Astrocyte (in vitro differentiated cells and primary cell): ENCODE measurements around the gene WNT9B. TPM values are rescaled to one million over a fixed set of nuclear protein-coding genes. Genes with fewer than 3 reads are reported as not detected.

Source experiments
- DNase-seq: peaks from one replicate; pipeline ENCODE4 v3.0.0-alpha.2; 2010; ENCODE audit warnings: low read depth
- FAIRE-seq: peaks from 2 replicates; lab custom pipeline; 2011; peaks lifted over from hg19 to GRCh38; lab: Jason Lieb, UNC
- H2AFZ ChIP-seq: 2 replicates; pipeline ENCODE4 v1.6.0; 2012; ENCODE audit warnings: low read depth, low read length, inconsistent platforms
- H3K27ac ChIP-seq: 2 replicates; pipeline ENCODE4 v1.5.1; 2011; ENCODE audit warnings: low read depth, low read length, inconsistent platforms
- H3K27me3 ChIP-seq: 2 replicates; pipeline ENCODE4 v1.6.0; 2011; ENCODE audit warnings: low read length, inconsistent platforms; ENCODE audit not compliant: insufficient read depth
- H3K36me3 ChIP-seq: 2 replicates; pipeline ENCODE4 v1.5.1; 2011; ENCODE audit warnings: low read length, inconsistent platforms; ENCODE audit not compliant: insufficient read depth
- H3K4me1 ChIP-seq: 2 replicates; pipeline ENCODE4 v1.5.1; 2011; ENCODE audit warnings: low read length, inconsistent platforms; ENCODE audit not compliant: insufficient read depth
- H3K4me2 ChIP-seq: 2 replicates; pipeline ENCODE4 v1.6.0; 2012; ENCODE audit warnings: low read length, inconsistent platforms
- H3K4me3 ChIP-seq: 2 replicates; pipeline ENCODE4 v1.5.1; 2011; ENCODE audit warnings: low read depth, mild to moderate bottlenecking, low read length, inconsistent platforms; ENCODE audit not compliant: insufficient read depth
- H3K79me2 ChIP-seq: 2 replicates; pipeline ENCODE4 v1.6.0; 2012; ENCODE audit warnings: mild to moderate bottlenecking, low read length, inconsistent platforms; ENCODE audit not compliant: insufficient read depth
- H3K9ac ChIP-seq: 2 replicates; pipeline ENCODE4 v1.6.0; 2012; ENCODE audit warnings: mild to moderate bottlenecking, low read length, inconsistent platforms
- H3K9me3 ChIP-seq: 2 replicates; pipeline ENCODE4 v1.5.1; 2012; ENCODE audit warnings: low read depth, mild to moderate bottlenecking, low read length, inconsistent platforms; ENCODE audit not compliant: insufficient read depth
- H4K20me1 ChIP-seq: 2 replicates; pipeline ENCODE4 v1.6.0; 2012; ENCODE audit warnings: low read length, inconsistent platforms; ENCODE audit not compliant: insufficient read depth
- H3K27ac Mint-ChIP-seq: one replicate; pipeline ENCODE4 v1.8.0; 2021; ENCODE audit warnings: mild to moderate bottlenecking, mixed read lengths; ENCODE audit not compliant: unreplicated experiment
- H3K27me3 Mint-ChIP-seq: one replicate; pipeline ENCODE4 v1.8.0; 2021; ENCODE audit warnings: low read depth, mixed read lengths; ENCODE audit not compliant: unreplicated experiment
- H3K36me3 Mint-ChIP-seq: one replicate; pipeline ENCODE4 v1.8.0; 2021; ENCODE audit warnings: low read depth, mixed read lengths; ENCODE audit not compliant: unreplicated experiment
- H3K4me1 Mint-ChIP-seq: one replicate; pipeline ENCODE4 v1.8.0; 2021; ENCODE audit warnings: low read depth, mixed read lengths; ENCODE audit not compliant: unreplicated experiment
- H3K4me3 Mint-ChIP-seq: one replicate; pipeline ENCODE4 v1.8.0; 2021; ENCODE audit warnings: mild to moderate bottlenecking, moderate library complexity, mixed read lengths; ENCODE audit not compliant: unreplicated experiment
- H3K9me3 Mint-ChIP-seq: one replicate; pipeline ENCODE4 v1.8.0; 2021; ENCODE audit warnings: mild to moderate bottlenecking, mixed read lengths; ENCODE audit not compliant: unreplicated experiment
- EZH2 ChIP-seq: IDR thresholded peaks from 2 replicates; pipeline ENCODE4 v1.6.1; 2012; ENCODE audit warnings: mild to moderate bottlenecking, low read length, inconsistent platforms; ENCODE audit not compliant: insufficient read depth
- total RNA-seq: library from RNA; stranded (reverse); gene quantifications from 2 replicates; pipeline ENCODE4 v1.2.1, GENCODE V29; 2021
- TF ChIP-seq, protein P1 (sequence below): IDR thresholded peaks from 2 replicates; pipeline ENCODE4 v1.5.1; 2011; ENCODE audit warnings: low read depth, mild to moderate bottlenecking, inconsistent platforms, low read length, moderate library complexity; ENCODE audit not compliant: insufficient read depth

The WNT9B gene
- total RNA-seq, 1 donor from 2014 or later = 0.48 TPM

DNA sequence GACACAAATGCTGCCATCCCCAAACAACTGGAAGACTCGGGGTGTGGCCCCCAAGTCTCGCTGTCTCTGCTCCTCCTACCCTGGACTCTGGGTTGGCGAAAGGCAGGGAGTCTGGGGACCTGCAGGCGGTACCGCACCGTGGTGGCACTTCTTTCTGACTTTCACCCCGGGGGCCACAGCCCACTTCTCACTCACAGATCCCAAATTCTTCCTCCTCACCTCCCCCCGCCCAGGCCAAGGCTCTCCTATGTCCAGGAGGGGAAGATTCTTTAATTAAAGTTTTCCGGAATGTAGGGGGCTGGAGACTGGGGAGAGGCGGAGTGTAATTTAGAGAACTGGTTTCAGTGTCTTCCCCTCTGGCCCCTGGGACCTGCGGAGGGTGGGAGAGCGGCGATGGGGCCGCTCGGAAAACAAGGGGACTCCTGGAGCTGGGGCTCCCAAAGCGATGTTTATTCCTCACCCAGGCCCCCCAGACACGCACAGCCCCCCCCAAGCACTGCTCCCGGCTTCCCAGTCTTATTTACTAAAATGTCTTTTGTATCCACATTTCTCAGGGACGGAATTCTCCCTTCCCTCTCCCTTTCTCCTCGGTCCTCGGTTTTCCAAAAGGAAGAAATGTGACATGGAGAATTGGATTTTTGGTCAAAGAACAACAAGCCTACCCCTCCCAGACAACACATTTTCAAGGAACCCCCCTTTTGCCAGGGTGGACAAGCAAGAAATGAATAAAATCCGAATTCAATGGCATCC is 34.1 kb upstream of the WNT9B start:
- Histone ChIP-seq H3K9me3 (no peaks in the 10 kb centered on the region), H3K4me3 (no peak overlapping the region), H3K27me3 (peaks cover 65% of the 10 kb centered on the region), H3K4me2 (no peak overlapping the region), H3K79me2 (no peaks in the 10 kb centered on the region), H3K4me1 (peaks cover 6% of the 10 kb centered on the region), H3K36me3 (no peaks in the 10 kb centered on the region), H4K20me1 (no peaks in the 10 kb centered on the region), H2AFZ (no peak overlapping the region), H3K9ac (no peak overlapping the region), H3K27ac (no peak overlapping the region)
- DNase-seq (no peak), FAIRE-seq (no peak)
- Mint-ChIP-seq H3K36me3 (peaks cover 2% of the 10 kb centered on the region), H3K4me3 (no peak overlapping the region), H3K9me3 (peaks cover 3% of the 10 kb centered on the region), H3K27ac (no peak overlapping the region), H3K27me3 (peaks cover 66% of the 10 kb centered on the region), H3K4me1 (peaks cover 8% of the 10 kb centered on the region)
- TF ChIP-seq, protein P1, sequence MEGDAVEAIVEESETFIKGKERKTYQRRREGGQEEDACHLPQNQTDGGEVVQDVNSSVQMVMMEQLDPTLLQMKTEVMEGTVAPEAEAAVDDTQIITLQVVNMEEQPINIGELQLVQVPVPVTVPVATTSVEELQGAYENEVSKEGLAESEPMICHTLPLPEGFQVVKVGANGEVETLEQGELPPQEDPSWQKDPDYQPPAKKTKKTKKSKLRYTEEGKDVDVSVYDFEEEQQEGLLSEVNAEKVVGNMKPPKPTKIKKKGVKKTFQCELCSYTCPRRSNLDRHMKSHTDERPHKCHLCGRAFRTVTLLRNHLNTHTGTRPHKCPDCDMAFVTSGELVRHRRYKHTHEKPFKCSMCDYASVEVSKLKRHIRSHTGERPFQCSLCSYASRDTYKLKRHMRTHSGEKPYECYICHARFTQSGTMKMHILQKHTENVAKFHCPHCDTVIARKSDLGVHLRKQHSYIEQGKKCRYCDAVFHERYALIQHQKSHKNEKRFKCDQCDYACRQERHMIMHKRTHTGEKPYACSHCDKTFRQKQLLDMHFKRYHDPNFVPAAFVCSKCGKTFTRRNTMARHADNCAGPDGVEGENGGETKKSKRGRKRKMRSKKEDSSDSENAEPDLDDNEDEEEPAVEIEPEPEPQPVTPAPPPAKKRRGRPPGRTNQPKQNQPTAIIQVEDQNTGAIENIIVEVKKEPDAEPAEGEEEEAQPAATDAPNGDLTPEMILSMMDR = no peak
- TF ChIP-seq EZH2 = peak; percentile 87

- Histone ChIP-seq H3K79me2 (no peaks in the 10 kb centered on the region), H3K9ac (no peak overlapping the region), H2AFZ (no peak overlapping the region), H4K20me1 (no peaks in the 10 kb centered on the region), H3K4me3 (no peak overlapping the region), H3K9me3 (no peaks in the 10 kb centered on the region), H3K27me3 (peaks cover 67% of the 10 kb centered on the region), H3K36me3 (no peaks in the 10 kb centered on the region), H3K4me1 (peaks cover 6% of the 10 kb centered on the region), H3K4me2 (no peak overlapping the region), H3K27ac (no peak overlapping the region)
- no peak for FAIRE-seq
- DNase-seq = no peak
- Mint-ChIP-seq H3K4me3 (no peak overlapping the region), H3K9me3 (peaks cover 3% of the 10 kb centered on the region), H3K27ac (no peak overlapping the region), H3K27me3 (peaks cover 66% of the 10 kb centered on the region), H3K36me3 (peaks cover 2% of the 10 kb centered on the region), H3K4me1 (peaks cover 3% of the 10 kb centered on the region)
- TF ChIP-seq, protein P1 = no peak
- no peak for TF ChIP-seq EZH2
These were observed 33.5 kb upstream of the WNT9B start for GRCh38 chr17:46817901-46818209.

- no peaks in the 10 kb centered on the region for H3K36me3 ChIP-seq
- no peaks in the 10 kb centered on the region for H3K79me2 ChIP-seq
- FAIRE-seq (no peak), DNase-seq (no peak)
- H3K4me2 ChIP-seq = peak within 1 kb of the TSS; percentile 80
- H3K27ac ChIP-seq = no peak within 1 kb of the TSS
- no peak for TF ChIP-seq EZH2
- TF ChIP-seq, protein P1 = no peak
- peak within 1 kb of the TSS; percentile 44 for H3K4me3 ChIP-seq
- H3K27me3 ChIP-seq = peaks cover 68% of the 10 kb centered on the region
- peaks cover 3% of the 10 kb centered on the region for H3K9me3 Mint-ChIP-seq
- H3K4me1 Mint-ChIP-seq = peaks cover 3% of the 10 kb centered on the region
- peaks cover 6% of the 10 kb centered on the region for H3K4me1 ChIP-seq
- H4K20me1 ChIP-seq = no peaks in the 10 kb centered on the region
- H3K36me3 Mint-ChIP-seq = peaks cover 2% of the 10 kb centered on the region
- H3K27ac Mint-ChIP-seq = no peak within 1 kb of the TSS
- no peaks in the 10 kb centered on the region for H3K9me3 ChIP-seq
- H3K4me3 Mint-ChIP-seq = peak within 1 kb of the TSS; percentile 45
- peak within 1 kb of the TSS; percentile 16 for H2AFZ ChIP-seq
- no peak within 1 kb of the TSS for H3K9ac ChIP-seq
- H3K27me3 Mint-ChIP-seq = peaks cover 66% of the 10 kb centered on the region
These were observed 33.0 kb upstream of the WNT9B start, which contains the start of gene WNT3 for GRCh38 chr17:46818316-46818928. TSS of gene WNT3 (minus strand) at chr17:46818692. CDS start at chr17:46818597, 95 bp downstream.
